ENCODE data around the gene FEN1.

DNA sequence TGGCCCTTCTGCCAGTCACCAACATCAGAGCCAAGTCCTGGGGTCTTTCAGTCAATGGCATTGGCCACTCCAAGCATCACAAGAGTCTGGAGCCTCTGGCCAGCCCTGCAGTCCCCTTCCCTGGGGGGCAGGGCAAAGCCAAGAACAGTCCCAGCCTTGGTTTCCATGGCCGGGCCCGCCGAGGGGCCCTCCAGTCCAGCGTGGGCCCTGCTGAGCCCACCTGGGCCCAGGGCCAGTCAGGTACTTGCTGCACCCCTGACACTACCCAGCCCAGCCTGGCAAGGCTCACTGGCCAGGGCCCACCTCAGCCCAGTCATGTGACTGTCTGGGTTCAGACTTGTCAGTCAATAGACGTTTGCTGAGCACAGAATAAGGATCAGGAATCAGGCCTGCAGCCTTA lies 11.1 kb upstream of the FEN1 start:
- TF ChIP-seq, protein P1, sequence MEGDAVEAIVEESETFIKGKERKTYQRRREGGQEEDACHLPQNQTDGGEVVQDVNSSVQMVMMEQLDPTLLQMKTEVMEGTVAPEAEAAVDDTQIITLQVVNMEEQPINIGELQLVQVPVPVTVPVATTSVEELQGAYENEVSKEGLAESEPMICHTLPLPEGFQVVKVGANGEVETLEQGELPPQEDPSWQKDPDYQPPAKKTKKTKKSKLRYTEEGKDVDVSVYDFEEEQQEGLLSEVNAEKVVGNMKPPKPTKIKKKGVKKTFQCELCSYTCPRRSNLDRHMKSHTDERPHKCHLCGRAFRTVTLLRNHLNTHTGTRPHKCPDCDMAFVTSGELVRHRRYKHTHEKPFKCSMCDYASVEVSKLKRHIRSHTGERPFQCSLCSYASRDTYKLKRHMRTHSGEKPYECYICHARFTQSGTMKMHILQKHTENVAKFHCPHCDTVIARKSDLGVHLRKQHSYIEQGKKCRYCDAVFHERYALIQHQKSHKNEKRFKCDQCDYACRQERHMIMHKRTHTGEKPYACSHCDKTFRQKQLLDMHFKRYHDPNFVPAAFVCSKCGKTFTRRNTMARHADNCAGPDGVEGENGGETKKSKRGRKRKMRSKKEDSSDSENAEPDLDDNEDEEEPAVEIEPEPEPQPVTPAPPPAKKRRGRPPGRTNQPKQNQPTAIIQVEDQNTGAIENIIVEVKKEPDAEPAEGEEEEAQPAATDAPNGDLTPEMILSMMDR (IDR thresholded peaks at IDR 0.05; ENCODE audit: control extremely low read depth in 1 of 3, insufficient read depth in 1 of 3, low read depth in 1 of 3, low read length in 3 of 3): no peak
- TF ChIP-seq SUZ12 (IDR thresholded peaks at IDR 0.05; ENCODE audit: low read length) (no peak), RBBP5 (IDR thresholded peaks at IDR 0.05; ENCODE audit: borderline replicate concordance, low read depth, low read length) (no peak), CEBPB (IDR thresholded peaks at IDR 0.05; ENCODE audit: low read depth, low read length) (no peak), EP300 (IDR thresholded peaks at IDR 0.05; ENCODE audit: borderline replicate concordance in 1 of 2, low read depth in 2 of 2, low read length in 2 of 2) (no peak), KDM1A (IDR thresholded peaks at IDR 0.05; ENCODE audit: borderline replicate concordance, low read length) (no peak), SAP30 (IDR thresholded peaks at IDR 0.05; ENCODE audit: insufficient read depth, insufficient replicate concordance, low read length) (no peak), TCF12 (IDR thresholded peaks at IDR 0.05; ENCODE audit: low read depth, low read length) (no peak), GABPA (IDR thresholded peaks at IDR 0.05; ENCODE audit: borderline replicate concordance, insufficient read depth, low read length) (no peak), KDM4A (IDR thresholded peaks at IDR 0.05; ENCODE audit: low read depth, low read length, severe bottlenecking) (no peak), TAF1 (IDR thresholded peaks at IDR 0.05; ENCODE audit: low read depth, low read length) (no peak), TEAD4 (IDR thresholded peaks at IDR 0.05; ENCODE audit: low read depth, low read length) (no peak)
- TF ChIP-seq, protein P2, sequence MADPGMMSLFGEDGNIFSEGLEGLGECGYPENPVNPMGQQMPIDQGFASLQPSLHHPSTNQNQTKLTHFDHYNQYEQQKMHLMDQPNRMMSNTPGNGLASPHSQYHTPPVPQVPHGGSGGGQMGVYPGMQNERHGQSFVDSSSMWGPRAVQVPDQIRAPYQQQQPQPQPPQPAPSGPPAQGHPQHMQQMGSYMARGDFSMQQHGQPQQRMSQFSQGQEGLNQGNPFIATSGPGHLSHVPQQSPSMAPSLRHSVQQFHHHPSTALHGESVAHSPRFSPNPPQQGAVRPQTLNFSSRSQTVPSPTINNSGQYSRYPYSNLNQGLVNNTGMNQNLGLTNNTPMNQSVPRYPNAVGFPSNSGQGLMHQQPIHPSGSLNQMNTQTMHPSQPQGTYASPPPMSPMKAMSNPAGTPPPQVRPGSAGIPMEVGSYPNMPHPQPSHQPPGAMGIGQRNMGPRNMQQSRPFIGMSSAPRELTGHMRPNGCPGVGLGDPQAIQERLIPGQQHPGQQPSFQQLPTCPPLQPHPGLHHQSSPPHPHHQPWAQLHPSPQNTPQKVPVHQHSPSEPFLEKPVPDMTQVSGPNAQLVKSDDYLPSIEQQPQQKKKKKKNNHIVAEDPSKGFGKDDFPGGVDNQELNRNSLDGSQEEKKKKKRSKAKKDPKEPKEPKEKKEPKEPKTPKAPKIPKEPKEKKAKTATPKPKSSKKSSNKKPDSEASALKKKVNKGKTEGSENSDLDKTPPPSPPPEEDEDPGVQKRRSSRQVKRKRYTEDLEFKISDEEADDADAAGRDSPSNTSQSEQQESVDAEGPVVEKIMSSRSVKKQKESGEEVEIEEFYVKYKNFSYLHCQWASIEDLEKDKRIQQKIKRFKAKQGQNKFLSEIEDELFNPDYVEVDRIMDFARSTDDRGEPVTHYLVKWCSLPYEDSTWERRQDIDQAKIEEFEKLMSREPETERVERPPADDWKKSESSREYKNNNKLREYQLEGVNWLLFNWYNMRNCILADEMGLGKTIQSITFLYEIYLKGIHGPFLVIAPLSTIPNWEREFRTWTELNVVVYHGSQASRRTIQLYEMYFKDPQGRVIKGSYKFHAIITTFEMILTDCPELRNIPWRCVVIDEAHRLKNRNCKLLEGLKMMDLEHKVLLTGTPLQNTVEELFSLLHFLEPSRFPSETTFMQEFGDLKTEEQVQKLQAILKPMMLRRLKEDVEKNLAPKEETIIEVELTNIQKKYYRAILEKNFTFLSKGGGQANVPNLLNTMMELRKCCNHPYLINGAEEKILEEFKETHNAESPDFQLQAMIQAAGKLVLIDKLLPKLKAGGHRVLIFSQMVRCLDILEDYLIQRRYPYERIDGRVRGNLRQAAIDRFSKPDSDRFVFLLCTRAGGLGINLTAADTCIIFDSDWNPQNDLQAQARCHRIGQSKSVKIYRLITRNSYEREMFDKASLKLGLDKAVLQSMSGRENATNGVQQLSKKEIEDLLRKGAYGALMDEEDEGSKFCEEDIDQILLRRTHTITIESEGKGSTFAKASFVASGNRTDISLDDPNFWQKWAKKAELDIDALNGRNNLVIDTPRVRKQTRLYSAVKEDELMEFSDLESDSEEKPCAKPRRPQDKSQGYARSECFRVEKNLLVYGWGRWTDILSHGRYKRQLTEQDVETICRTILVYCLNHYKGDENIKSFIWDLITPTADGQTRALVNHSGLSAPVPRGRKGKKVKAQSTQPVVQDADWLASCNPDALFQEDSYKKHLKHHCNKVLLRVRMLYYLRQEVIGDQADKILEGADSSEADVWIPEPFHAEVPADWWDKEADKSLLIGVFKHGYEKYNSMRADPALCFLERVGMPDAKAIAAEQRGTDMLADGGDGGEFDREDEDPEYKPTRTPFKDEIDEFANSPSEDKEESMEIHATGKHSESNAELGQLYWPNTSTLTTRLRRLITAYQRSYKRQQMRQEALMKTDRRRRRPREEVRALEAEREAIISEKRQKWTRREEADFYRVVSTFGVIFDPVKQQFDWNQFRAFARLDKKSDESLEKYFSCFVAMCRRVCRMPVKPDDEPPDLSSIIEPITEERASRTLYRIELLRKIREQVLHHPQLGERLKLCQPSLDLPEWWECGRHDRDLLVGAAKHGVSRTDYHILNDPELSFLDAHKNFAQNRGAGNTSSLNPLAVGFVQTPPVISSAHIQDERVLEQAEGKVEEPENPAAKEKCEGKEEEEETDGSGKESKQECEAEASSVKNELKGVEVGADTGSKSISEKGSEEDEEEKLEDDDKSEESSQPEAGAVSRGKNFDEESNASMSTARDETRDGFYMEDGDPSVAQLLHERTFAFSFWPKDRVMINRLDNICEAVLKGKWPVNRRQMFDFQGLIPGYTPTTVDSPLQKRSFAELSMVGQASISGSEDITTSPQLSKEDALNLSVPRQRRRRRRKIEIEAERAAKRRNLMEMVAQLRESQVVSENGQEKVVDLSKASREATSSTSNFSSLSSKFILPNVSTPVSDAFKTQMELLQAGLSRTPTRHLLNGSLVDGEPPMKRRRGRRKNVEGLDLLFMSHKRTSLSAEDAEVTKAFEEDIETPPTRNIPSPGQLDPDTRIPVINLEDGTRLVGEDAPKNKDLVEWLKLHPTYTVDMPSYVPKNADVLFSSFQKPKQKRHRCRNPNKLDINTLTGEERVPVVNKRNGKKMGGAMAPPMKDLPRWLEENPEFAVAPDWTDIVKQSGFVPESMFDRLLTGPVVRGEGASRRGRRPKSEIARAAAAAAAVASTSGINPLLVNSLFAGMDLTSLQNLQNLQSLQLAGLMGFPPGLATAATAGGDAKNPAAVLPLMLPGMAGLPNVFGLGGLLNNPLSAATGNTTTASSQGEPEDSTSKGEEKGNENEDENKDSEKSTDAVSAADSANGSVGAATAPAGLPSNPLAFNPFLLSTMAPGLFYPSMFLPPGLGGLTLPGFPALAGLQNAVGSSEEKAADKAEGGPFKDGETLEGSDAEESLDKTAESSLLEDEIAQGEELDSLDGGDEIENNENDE (IDR thresholded peaks at IDR 0.05; ENCODE audit: insufficient replicate concordance, low read length): no peak
- TF ChIP-seq, protein P3, sequence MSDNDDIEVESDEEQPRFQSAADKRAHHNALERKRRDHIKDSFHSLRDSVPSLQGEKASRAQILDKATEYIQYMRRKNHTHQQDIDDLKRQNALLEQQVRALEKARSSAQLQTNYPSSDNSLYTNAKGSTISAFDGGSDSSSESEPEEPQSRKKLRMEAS (IDR thresholded peaks at IDR 0.05): no peak
